HL-60 (cell line): ENCODE data around the gene CD93.

Source experiments
- DNase-seq, 2 experiments: peaks; one replicate each; pipeline ENCODE4 v3.0.0-alpha.2; 2010 to 2020; ENCODE audit warnings: low read depth in 1 of 2, low spot score in 1 of 2
- H3K27ac ChIP-seq: fragments of 250-450 bp; sonication (Bioruptor Pico); replicated peaks from 2 replicates; pipeline ENCODE4 v1.5.1; 2020; ENCODE audit warnings: mild to moderate bottlenecking, moderate library complexity
- H3K27me3 ChIP-seq: fragments of 250-450 bp; sonication (Bioruptor Pico); 2 replicates; pipeline ENCODE4 v1.5.1; 2021; ENCODE audit warnings: mild to moderate bottlenecking, moderate library complexity; ENCODE audit not compliant: insufficient read depth, poor library complexity, severe bottlenecking
- H3K4me3 ChIP-seq: replicated peaks from 2 replicates; pipeline ENCODE4 v1.5.1; 2011; ENCODE audit warnings: mild to moderate bottlenecking, control low read depth, low read length; ENCODE audit not compliant: insufficient read depth
- CTCF ChIP-seq: IDR thresholded peaks from one replicate; pipeline ENCODE4 v1.5.1; 2011; ENCODE audit warnings: low read length, control low read depth, inconsistent platforms; ENCODE audit not compliant: insufficient read depth
- GABPA ChIP-seq: IDR thresholded peaks from 2 replicates; pipeline ENCODE4 v1.6.1; 2012; ENCODE audit warnings: low read depth
- POLR2AphosphoS5 ChIP-seq: IDR thresholded peaks from 2 replicates; pipeline ENCODE4 v1.6.1; 2012; ENCODE audit warnings: low read depth
- SPI1 ChIP-seq: IDR thresholded peaks from 2 replicates; pipeline ENCODE4 v1.6.1; 2012; ENCODE audit warnings: low read depth, mild to moderate bottlenecking, borderline replicate concordance
- TF ChIP-seq, protein P1 (sequence below): IDR thresholded peaks from 2 replicates; pipeline ENCODE4 v1.6.1; 2012; ENCODE audit warnings: low read depth; ENCODE audit not compliant: insufficient replicate concordance

Gene CD93

GRCh38 chr20:23063581-23063980 is 22.5 kb downstream of the CD93 start:
- TF ChIP-seq POLR2AphosphoS5 (no peak), CTCF (no peak), SPI1 (no peak), GABPA (no peak)
- TF ChIP-seq, protein P1, sequence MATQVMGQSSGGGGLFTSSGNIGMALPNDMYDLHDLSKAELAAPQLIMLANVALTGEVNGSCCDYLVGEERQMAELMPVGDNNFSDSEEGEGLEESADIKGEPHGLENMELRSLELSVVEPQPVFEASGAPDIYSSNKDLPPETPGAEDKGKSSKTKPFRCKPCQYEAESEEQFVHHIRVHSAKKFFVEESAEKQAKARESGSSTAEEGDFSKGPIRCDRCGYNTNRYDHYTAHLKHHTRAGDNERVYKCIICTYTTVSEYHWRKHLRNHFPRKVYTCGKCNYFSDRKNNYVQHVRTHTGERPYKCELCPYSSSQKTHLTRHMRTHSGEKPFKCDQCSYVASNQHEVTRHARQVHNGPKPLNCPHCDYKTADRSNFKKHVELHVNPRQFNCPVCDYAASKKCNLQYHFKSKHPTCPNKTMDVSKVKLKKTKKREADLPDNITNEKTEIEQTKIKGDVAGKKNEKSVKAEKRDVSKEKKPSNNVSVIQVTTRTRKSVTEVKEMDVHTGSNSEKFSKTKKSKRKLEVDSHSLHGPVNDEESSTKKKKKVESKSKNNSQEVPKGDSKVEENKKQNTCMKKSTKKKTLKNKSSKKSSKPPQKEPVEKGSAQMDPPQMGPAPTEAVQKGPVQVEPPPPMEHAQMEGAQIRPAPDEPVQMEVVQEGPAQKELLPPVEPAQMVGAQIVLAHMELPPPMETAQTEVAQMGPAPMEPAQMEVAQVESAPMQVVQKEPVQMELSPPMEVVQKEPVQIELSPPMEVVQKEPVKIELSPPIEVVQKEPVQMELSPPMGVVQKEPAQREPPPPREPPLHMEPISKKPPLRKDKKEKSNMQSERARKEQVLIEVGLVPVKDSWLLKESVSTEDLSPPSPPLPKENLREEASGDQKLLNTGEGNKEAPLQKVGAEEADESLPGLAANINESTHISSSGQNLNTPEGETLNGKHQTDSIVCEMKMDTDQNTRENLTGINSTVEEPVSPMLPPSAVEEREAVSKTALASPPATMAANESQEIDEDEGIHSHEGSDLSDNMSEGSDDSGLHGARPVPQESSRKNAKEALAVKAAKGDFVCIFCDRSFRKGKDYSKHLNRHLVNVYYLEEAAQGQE, result no peak
- DNase-seq, result no peak
- H3K27ac ChIP-seq, result peak overlapping the region; percentile 38

GRCh38 chr20:23063168-23063567 is 23.0 kb downstream of the CD93 start:
- H3K4me3 ChIP-seq, result no peak overlapping the region
- no peaks in the 10 kb centered on the region for H3K27me3 ChIP-seq
- peak overlapping the region; percentile 38 for H3K27ac ChIP-seq
- no peak for DNase-seq
- TF ChIP-seq SPI1 (no peak), CTCF (no peak), POLR2AphosphoS5 (no peak)
- TF ChIP-seq, protein P1, result no peak

More at GRCh38 chr20:23063581-23063980, 22.5 kb downstream of the CD93 start:
- Histone ChIP-seq H3K4me3 (no peak overlapping the region), H3K27me3 (no peaks in the 10 kb centered on the region)

DNA sequence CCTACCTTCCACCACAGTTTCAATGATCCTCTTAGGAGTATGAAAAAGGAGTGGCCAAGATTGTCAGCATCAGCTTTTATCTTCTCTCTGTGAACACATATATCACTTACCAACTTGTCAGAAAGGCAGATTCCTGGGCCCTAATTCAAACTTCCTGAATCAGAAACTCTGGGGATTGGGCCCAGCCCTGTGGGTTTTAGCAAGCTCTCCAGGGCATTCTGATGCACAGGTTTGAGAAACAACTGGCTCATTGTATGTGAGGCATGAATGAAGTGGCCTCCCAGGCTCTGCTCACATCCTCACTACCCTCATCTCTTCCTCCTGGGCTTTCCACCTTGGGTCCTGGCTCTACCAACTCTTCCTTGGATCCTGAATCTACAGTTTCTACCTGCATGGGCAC is 23.5 kb downstream of the CD93 start:
- no peak overlapping the region for H3K27ac ChIP-seq

More for the DNA sequence above, 23.5 kb downstream of the CD93 start:
- DNase-seq, result no peak
- Histone ChIP-seq H3K4me3 (no peak overlapping the region), H3K27me3 (no peaks in the 10 kb centered on the region)
- TF ChIP-seq SPI1 (no peak), GABPA (no peak), POLR2AphosphoS5 (no peak), CTCF (no peak)
- TF ChIP-seq, protein P1, result no peak
